ENCODE measurements around the gene GULP1.

DNA sequence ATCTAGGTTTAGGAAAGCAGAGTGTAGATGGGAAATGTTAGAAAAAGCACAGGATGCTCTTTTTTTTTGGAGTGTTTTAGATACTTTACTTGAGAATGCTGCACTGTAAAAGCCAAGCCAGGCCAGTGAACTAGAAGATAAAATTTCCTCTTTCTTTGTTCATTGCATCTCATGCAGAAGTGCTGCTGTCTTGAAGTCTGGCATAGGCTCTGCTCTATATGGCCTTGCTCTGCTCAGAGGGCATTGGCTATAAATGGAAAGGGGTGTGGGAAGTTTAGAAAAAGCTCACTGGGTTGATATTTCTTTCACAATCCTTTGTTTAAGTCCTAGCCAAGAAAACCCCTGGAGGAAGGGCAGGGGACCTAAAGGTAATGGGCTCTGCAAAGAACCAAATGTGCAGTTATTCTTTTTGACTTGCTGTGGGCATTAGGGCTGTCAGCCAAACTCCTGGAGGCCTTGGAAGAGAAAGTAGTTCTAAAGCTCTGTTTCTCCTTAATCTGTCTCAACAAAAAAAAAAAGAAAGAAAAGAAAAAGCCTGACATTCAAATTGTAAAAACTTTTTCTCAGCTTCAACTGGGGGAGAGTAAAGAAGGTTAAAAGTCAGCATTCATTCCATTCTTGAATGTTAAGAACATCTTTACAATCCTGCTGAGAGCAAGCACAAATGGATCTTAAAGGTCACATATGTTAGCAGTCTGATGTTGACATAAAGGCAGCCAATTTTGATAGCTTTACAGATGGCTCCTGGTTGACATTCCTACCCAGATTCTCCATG, 338.3 kb downstream of the GULP1 start:
- TF ChIP-seq, protein P1, sequence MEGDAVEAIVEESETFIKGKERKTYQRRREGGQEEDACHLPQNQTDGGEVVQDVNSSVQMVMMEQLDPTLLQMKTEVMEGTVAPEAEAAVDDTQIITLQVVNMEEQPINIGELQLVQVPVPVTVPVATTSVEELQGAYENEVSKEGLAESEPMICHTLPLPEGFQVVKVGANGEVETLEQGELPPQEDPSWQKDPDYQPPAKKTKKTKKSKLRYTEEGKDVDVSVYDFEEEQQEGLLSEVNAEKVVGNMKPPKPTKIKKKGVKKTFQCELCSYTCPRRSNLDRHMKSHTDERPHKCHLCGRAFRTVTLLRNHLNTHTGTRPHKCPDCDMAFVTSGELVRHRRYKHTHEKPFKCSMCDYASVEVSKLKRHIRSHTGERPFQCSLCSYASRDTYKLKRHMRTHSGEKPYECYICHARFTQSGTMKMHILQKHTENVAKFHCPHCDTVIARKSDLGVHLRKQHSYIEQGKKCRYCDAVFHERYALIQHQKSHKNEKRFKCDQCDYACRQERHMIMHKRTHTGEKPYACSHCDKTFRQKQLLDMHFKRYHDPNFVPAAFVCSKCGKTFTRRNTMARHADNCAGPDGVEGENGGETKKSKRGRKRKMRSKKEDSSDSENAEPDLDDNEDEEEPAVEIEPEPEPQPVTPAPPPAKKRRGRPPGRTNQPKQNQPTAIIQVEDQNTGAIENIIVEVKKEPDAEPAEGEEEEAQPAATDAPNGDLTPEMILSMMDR (IDR thresholded peaks at IDR 0.05) = no peak
- TF ChIP-seq POLR2A (IDR thresholded peaks at IDR 0.05) = no peak
